GM18870 (cell line): ENCODE results near the gene HOPX.
"Not testable (repeated sequence)": the region's sequence is repeated elsewhere in the genome, so short reads cannot be mapped to it uniquely, and the experiment has no call there.

ENCODE experiments used
- ATAC-seq: cut with Tn5 transposase; IDR thresholded peaks from one replicate; pipeline ENCODE4 v1.9.1; 2021; ENCODE audit warnings: moderate library complexity; ENCODE audit not compliant: unreplicated experiment

Gene HOPX

GRCh38 chr4:56655627-56656345 is 25.3 kb downstream of the HOPX start:
- ATAC-seq: no peak

GRCh38 chr4:56655209-56655626 is 25.9 kb downstream of the HOPX start:
- no peak for ATAC-seq

GRCh38 chr4:56654238-56654632 is 26.9 kb downstream of the HOPX start:
- no peak for ATAC-seq

GRCh38 chr4:56653461-56654237 is 27.4 kb downstream of the HOPX start:
- no peak for ATAC-seq

GRCh38 chr4:56652196-56652595 is 28.9 kb downstream of the HOPX start:
- no peak for ATAC-seq

GRCh38 chr4:56651056-56651350 is 30.1 kb downstream of the HOPX start:
- no peak for ATAC-seq

- ATAC-seq: no peak
These were observed 30.6 kb downstream of the HOPX start for GRCh38 chr4:56650262-56651055.

- no peak for ATAC-seq
These were observed 31.4 kb downstream of the HOPX start for GRCh38 chr4:56649445-56650261.

GRCh38 chr4:56648824-56649151 is 32.3 kb downstream of the HOPX start:
- ATAC-seq: no peak

- no peak for ATAC-seq
These were observed 32.9 kb downstream of the HOPX start for GRCh38 chr4:56648021-56648823.

- ATAC-seq: no peak
These were observed 34.8 kb downstream of the HOPX start for GRCh38 chr4:56646341-56646740.

- ATAC-seq: no peak
These were observed 37.5 kb downstream of the HOPX start for GRCh38 chr4:56643596-56643995.

GRCh38 chr4:56641494-56642051 is 39.5 kb downstream of the HOPX start:
- ATAC-seq: no peak

GRCh38 chr4:56640621-56641493 is 40.2 kb downstream of the HOPX start:
- ATAC-seq: no peak

GRCh38 chr4:56637791-56638190 is 43.3 kb downstream of the HOPX start:
- no peak for ATAC-seq

GRCh38 chr4:56637154-56637553 is 43.9 kb downstream of the HOPX start:
- no peak for ATAC-seq

- not testable (repeated sequence) for ATAC-seq
These were observed 46.1 kb downstream of the HOPX start for GRCh38 chr4:56634954-56635353.

- ATAC-seq: no peak
These were observed 47.6 kb downstream of the HOPX start for GRCh38 chr4:56633486-56633885.
